HepG2 (cell line): ENCODE results near the gene BBS5. TPM values are rescaled to one million over a fixed set of nuclear protein-coding genes. Genes with fewer than 3 reads are reported as not detected.

Experiments
- CBX5 ChIP-seq: sonication (generic); formaldehyde crosslinking; IDR thresholded peaks from 2 replicates; pipeline ENCODE4 v1.4.0; 2020; ENCODE audit warnings: missing genetic modification reagents, borderline replicate concordance
- KLF15 ChIP-seq: sonication (generic); formaldehyde crosslinking; IDR thresholded peaks from 2 replicates; pipeline ENCODE4 v1.8.1; 2023; ENCODE audit warnings: borderline replicate concordance, mild to moderate bottlenecking, inconsistent platforms, missing genetic modification reagents, mixed read lengths
- POLR2AphosphoS2 ChIP-seq: IDR thresholded peaks from 2 replicates; pipeline ENCODE4 v1.6.1; 2011; ENCODE audit warnings: low read depth, low read length, improper control_type of control experiment
- RBFOX2 ChIP-seq: fragments of 200-400 bp; formaldehyde crosslinking; IDR thresholded peaks from 2 replicates; pipeline ENCODE4 v1.6.1; 2017; ENCODE audit warnings: low read depth, mild to moderate bottlenecking, low read length
- RBM39 ChIP-seq: fragments of 200-400 bp; formaldehyde crosslinking; IDR thresholded peaks from one replicate; pipeline ENCODE4 v1.6.1; 2018; ENCODE audit warnings: antibody characterized with exemption, mild to moderate bottlenecking, low read depth, low read length; ENCODE audit not compliant: poor library complexity, severe bottlenecking
- SETDB1 ChIP-seq: sonication (generic); formaldehyde crosslinking; IDR thresholded peaks from 2 replicates; pipeline ENCODE4 v1.5.1; 2020; ENCODE audit warnings: missing genetic modification reagents, mild to moderate bottlenecking, borderline replicate concordance
- SIN3A ChIP-seq: IDR thresholded peaks from 2 replicates; pipeline ENCODE4 v1.6.1; 2011; ENCODE audit warnings: low read depth, mild to moderate bottlenecking, control low read depth, low read length, borderline replicate concordance
- SMAD1 ChIP-seq: sonication (generic); formaldehyde crosslinking; IDR thresholded peaks from 2 replicates; pipeline ENCODE4 v1.4.0; 2020; ENCODE audit warnings: missing genetic modification reagents, low read depth, mild to moderate bottlenecking, borderline replicate concordance
- SNRNP70 ChIP-seq: fragments of 200-400 bp; formaldehyde crosslinking; IDR thresholded peaks from 2 replicates; pipeline ENCODE4 v1.6.1; 2017; ENCODE audit warnings: mild to moderate bottlenecking, low read depth, low read length, moderate library complexity
- TP53 ChIP-seq: sonication (generic); formaldehyde crosslinking; conservative IDR thresholded peaks from 2 replicates; pipeline ENCODE4 v1.4.0; 2020; ENCODE audit warnings: missing genetic modification reagents
- YEATS4 ChIP-seq: sonication (generic); formaldehyde crosslinking; IDR thresholded peaks from 2 replicates; pipeline ENCODE4 v1.4.0; 2020; ENCODE audit warnings: missing genetic modification reagents, borderline replicate concordance
- ZBTB21 ChIP-seq: sonication (generic); formaldehyde crosslinking; IDR thresholded peaks from 2 replicates; pipeline ENCODE4 v1.4.0; 2020; ENCODE audit warnings: missing genetic modification reagents
- ZFP37 ChIP-seq: sonication (generic); formaldehyde crosslinking; IDR thresholded peaks from 2 replicates; pipeline ENCODE4 v1.4.0; 2020; ENCODE audit warnings: missing genetic modification reagents, borderline replicate concordance
- ZFP41 ChIP-seq: sonication (generic); formaldehyde crosslinking; IDR thresholded peaks from 2 replicates; pipeline ENCODE4 v1.4.0; 2020; ENCODE audit warnings: mild to moderate bottlenecking, missing genetic modification reagents, borderline replicate concordance
- ZNF143 ChIP-seq: sonication (generic); formaldehyde crosslinking; IDR thresholded peaks from 2 replicates; pipeline ENCODE4 v1.4.0; 2020; ENCODE audit warnings: missing genetic modification reagents
- ZNF550 ChIP-seq: sonication (generic); formaldehyde crosslinking; IDR thresholded peaks from 2 replicates; pipeline ENCODE4 v1.4.0; 2020; ENCODE audit warnings: mild to moderate bottlenecking, missing genetic modification reagents, borderline replicate concordance
- ZSCAN12 ChIP-seq: sonication (generic); formaldehyde crosslinking; IDR thresholded peaks from 2 replicates; pipeline ENCODE4 v1.9.0; 2021; ENCODE audit warnings: mild to moderate bottlenecking, missing genetic modification reagents
- polyA plus RNA-seq, 8 experiments: library from polyadenylated mRNA; depleted of rRNA in 3 of 8; stranded (reverse) in 7 of 8; unstranded in 1 of 8; fragments of >200 nt; fragmentation: Illumina TruSeq in 4 of 8; extraction: Trizol in 4 of 8; gene quantifications; 2 replicates each; pipeline versions ENCODE4 v1.2.1 to v1.2.3, GENCODE V29; 2011 to 2016; ENCODE audit warnings: low read depth in 4 of 8, missing spikeins in 1 of 8, mixed read lengths in 1 of 8; ENCODE audit not compliant: insufficient read depth in 1 of 8
- total RNA-seq, 5 experiments: library from RNA; depleted of rRNA; stranded (reverse); fragments of >200 nt; fragmentation: Illumina TruSeq; extraction: Trizol; gene quantifications; 2 replicates each; pipeline ENCODE4 v1.2.3, GENCODE V29; 2016; ENCODE audit warnings: low read depth in 1 of 5
- TF ChIP-seq, protein P1 (sequence below): sonication (generic); formaldehyde crosslinking; IDR thresholded peaks from 2 replicates; pipeline ENCODE4 v1.4.0; 2020; ENCODE audit warnings: missing genetic modification reagents, mild to moderate bottlenecking, borderline replicate concordance
- TF ChIP-seq, protein P2 (sequence below): sonication (generic); formaldehyde crosslinking; IDR thresholded peaks from 2 replicates; pipeline ENCODE4 v1.5.1; 2020; ENCODE audit warnings: missing genetic modification reagents, mild to moderate bottlenecking, borderline replicate concordance
- TF ChIP-seq, protein P3 (sequence below): sonication (generic); formaldehyde crosslinking; IDR thresholded peaks from 2 replicates; pipeline ENCODE4 v1.4.0; 2020; ENCODE audit warnings: missing genetic modification reagents; ENCODE audit errors: not compliant biosample characterization
- TF ChIP-seq, protein P4 (sequence below): sonication (generic); formaldehyde crosslinking; IDR thresholded peaks from 2 replicates; pipeline ENCODE4 v1.4.0; 2020; ENCODE audit warnings: missing genetic modification reagents
- TF ChIP-seq, protein P5 (sequence below): sonication (generic); formaldehyde crosslinking; IDR thresholded peaks from 2 replicates; pipeline ENCODE4; 2020; ENCODE audit warnings: missing genetic modification reagents, mild to moderate bottlenecking, borderline replicate concordance

Gene BBS5
- total and polyA plus RNA-seq, 2 of the 13 experiments (the other 11 are each of a cell fraction or from before 2014, with no cell fraction given) = 1.8 to 4.5 TPM

DNA sequence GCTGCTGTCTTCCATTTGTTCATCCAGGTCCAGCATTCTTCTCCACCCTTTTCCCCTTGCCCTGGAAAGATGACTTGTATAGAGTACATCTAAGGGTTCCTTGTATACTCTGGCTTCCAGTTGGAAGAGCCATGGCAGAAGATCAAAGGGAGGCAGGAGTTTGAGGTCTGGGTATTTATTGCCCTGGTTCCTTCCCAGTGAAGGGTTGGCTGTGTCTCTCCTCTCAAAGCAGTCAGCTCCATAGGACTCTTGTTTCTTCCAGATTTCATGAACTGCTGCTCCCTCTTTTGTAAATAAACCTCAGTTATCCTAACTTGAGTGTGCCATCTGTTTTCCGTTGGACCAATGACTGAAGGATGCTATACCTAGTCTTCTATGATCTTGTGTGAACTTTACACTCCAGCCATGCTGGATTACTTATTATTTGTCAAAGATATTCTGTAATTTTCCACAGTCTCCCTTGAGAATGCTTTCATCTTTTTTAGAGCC lies 6.4 kb downstream of the BBS5 start (continued):
- TF ChIP-seq KLF15 (CRISPR knock-in tag) (no peak), ZNF550 (CRISPR knock-in tag) (no peak), SETDB1 (no peak), YEATS4 (CRISPR knock-in tag) (no peak), SIN3A (no peak), CBX5 (CRISPR knock-in tag) (no peak), SNRNP70 (no peak), ZFP37 (CRISPR knock-in tag) (no peak), TP53 (CRISPR knock-in tag) (no peak), ZSCAN12 (no peak), ZFP41 (CRISPR knock-in tag) (no peak), SMAD1 (CRISPR knock-in tag) (no peak), ZBTB21 (CRISPR knock-in tag) (no peak), POLR2AphosphoS2 (no peak), RBFOX2 (no peak), RBM39 (no peak), ZNF143 (CRISPR knock-in tag) (no peak)
- TF ChIP-seq, protein P1, sequence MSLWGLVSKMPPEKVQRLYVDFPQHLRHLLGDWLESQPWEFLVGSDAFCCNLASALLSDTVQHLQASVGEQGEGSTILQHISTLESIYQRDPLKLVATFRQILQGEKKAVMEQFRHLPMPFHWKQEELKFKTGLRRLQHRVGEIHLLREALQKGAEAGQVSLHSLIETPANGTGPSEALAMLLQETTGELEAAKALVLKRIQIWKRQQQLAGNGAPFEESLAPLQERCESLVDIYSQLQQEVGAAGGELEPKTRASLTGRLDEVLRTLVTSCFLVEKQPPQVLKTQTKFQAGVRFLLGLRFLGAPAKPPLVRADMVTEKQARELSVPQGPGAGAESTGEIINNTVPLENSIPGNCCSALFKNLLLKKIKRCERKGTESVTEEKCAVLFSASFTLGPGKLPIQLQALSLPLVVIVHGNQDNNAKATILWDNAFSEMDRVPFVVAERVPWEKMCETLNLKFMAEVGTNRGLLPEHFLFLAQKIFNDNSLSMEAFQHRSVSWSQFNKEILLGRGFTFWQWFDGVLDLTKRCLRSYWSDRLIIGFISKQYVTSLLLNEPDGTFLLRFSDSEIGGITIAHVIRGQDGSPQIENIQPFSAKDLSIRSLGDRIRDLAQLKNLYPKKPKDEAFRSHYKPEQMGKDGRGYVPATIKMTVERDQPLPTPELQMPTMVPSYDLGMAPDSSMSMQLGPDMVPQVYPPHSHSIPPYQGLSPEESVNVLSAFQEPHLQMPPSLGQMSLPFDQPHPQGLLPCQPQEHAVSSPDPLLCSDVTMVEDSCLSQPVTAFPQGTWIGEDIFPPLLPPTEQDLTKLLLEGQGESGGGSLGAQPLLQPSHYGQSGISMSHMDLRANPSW (CRISPR knock-in tag) = no peak
- TF ChIP-seq, protein P2, sequence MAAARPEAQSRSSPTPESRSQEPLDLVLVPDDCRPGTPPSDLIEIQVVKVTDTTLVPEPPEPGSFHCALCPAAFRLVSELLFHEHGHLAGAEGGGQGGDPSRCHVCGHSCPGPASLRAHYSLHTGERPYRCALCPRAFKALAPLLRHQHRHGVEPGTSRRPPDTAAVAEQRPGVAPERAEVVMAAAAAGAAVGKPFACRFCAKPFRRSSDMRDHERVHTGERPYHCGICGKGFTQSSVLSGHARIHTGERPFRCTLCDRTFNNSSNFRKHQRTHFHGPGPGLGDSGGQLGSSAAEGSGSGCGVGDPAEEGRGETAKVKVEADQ (CRISPR knock-in tag) = no peak
- TF ChIP-seq, protein P3, sequence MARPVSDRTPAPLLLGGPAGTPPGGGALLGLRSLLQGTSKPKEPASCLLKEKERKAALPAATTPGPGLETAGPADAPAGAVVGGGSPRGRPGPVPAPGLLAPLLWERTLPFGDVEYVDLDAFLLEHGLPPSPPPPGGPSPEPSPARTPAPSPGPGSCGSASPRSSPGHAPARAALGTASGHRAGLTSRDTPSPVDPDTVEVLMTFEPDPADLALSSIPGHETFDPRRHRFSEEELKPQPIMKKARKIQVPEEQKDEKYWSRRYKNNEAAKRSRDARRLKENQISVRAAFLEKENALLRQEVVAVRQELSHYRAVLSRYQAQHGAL = no peak
- TF ChIP-seq, protein P4, sequence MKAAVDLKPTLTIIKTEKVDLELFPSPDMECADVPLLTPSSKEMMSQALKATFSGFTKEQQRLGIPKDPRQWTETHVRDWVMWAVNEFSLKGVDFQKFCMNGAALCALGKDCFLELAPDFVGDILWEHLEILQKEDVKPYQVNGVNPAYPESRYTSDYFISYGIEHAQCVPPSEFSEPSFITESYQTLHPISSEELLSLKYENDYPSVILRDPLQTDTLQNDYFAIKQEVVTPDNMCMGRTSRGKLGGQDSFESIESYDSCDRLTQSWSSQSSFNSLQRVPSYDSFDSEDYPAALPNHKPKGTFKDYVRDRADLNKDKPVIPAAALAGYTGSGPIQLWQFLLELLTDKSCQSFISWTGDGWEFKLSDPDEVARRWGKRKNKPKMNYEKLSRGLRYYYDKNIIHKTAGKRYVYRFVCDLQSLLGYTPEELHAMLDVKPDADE (CRISPR knock-in tag) = no peak
- TF ChIP-seq, protein P5, sequence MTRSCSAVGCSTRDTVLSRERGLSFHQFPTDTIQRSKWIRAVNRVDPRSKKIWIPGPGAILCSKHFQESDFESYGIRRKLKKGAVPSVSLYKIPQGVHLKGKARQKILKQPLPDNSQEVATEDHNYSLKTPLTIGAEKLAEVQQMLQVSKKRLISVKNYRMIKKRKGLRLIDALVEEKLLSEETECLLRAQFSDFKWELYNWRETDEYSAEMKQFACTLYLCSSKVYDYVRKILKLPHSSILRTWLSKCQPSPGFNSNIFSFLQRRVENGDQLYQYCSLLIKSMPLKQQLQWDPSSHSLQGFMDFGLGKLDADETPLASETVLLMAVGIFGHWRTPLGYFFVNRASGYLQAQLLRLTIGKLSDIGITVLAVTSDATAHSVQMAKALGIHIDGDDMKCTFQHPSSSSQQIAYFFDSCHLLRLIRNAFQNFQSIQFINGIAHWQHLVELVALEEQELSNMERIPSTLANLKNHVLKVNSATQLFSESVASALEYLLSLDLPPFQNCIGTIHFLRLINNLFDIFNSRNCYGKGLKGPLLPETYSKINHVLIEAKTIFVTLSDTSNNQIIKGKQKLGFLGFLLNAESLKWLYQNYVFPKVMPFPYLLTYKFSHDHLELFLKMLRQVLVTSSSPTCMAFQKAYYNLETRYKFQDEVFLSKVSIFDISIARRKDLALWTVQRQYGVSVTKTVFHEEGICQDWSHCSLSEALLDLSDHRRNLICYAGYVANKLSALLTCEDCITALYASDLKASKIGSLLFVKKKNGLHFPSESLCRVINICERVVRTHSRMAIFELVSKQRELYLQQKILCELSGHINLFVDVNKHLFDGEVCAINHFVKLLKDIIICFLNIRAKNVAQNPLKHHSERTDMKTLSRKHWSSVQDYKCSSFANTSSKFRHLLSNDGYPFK (CRISPR knock-in tag) = no peak
